ENCODE data around the gene ANTXR1.

Gene ANTXR1

GRCh38 chr2:69291721-69292120 is 278.7 kb downstream of the ANTXR1 start:
- no peak for DNase-seq

DNA sequence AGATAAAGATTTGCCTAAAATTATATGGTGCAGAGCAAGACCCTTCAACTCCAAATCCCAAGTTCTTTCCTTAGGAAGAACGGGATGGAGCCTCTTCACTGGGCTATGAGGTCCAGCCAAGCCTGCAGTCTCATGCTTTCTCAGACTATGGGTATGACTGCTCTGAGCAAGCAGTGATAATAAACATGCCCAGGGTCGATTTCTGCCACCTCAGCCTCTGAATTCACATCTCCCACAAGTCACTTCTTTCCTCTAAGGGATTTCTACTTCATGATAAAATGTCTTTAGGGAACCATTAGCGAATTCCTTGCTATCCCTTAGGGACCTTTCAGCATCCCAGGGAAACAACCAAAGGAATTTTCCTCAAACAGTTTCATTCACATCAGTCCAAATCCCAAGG is 279.3 kb downstream of the ANTXR1 start:
- no peak for DNase-seq

DNA sequence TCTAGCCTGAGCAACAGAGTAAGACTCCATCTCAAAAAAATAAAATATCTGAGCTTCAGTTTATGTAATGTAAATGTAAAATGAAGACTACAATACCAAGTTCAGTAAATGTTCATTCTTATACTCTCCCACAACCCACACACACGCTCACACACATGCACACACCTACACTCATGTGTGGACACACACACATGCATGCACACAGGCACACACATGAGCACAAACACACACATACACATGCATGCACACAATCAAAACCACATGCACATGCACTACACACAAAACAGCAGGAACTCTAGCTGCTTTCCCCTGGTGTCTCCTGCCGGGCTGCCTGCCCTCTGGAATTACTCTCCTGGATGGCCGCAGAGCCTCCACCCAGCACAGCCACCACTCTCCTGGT is 283.4 kb downstream of the ANTXR1 start:
- no peak for DNase-seq

DNA sequence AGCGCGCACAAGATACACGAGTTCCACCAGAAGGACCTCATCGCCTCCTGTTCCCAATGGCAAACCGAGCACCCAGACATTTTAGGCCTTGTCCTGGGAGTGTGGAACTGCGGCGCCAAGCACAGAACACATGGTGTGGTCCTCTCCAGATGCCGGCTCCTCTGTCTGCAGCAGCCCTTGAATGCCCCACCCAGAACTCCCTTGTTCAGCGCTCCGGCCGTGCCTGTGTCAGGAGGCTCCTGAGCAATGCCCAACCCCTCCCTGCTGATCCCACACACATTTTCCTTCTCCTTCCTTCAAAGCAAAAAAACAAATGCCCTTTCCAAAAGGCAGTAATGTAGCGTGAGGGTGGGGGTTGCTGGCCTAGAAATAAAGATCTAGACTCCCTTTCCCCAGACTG is 284.2 kb downstream of the ANTXR1 start:
- DNase-seq: no peak

DNA sequence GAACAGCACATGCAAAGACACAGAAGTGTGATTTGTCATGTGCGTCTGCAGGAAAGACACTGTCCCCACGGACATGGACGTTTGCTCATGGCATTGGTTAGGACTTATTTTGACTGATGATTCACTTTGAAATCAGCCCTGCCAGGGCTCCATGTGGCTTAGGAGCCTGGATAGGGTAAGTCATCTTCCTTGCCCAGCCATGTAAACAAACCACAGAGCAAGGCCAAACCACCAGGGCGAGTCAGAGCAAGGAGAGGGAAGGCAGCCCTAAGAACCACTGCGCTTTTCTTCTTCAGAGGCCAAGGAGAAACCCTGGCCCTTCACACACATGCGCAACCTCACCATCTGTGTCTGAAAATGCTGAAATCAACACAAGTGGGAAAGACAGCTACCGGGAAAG is 285.3 kb downstream of the ANTXR1 start:
- no peak for DNase-seq

- DNase-seq: no peak
Measured at GRCh38 chr2:69298862-69299261, 285.9 kb downstream of the ANTXR1 start.
